Fibroblast of skin of scalp (primary cell): Measurements from ENCODE around the gene VMP1.
"Not testable (repeated sequence)": the region's sequence is repeated elsewhere in the genome, so short reads cannot be mapped to it uniquely, and the experiment has no call there.

Experiments
- DNase-seq: peaks from one replicate; pipeline ENCODE4 v3.0.0-alpha.2; 2013

The VMP1 gene

DNA sequence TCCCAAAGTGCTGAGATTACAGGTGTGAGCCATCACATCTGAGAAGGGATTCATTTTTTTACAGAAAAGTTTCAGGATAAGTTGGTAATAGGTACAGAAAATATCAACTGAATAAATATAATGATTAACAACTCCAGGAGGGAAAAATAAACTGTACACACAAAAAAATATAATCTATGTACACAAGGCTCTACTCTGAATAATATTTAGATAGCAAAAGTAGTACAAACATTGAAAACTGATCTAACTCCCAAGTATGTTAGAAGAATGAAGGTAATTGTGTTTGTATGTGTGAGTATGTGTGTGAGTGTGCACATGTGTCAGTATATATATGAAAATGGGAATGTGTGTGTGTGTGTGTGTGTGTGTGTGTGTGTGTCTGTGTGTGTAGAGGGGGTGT, 164.9 kb downstream of the VMP1 start:
- DNase-seq, result no peak

DNA sequence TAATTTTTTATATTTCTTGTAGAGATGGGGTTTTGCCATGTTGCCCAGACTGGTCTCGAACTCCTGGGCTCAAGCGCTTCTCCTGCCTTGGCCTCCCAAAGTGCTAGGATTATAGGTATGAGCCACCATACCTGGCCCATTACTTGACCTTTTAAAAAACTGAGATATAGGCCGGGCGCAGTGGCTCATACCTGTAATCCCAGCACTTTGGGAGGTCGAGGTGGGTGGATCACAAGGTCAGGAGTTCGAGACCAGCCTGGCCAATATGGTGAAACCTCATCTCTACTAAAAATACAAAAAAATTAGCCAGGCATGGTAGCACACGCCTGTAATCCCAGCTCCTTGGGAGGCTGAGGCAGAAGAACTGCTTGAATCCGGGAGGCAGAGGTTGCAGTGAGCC, 166.0 kb downstream of the VMP1 start:
- DNase-seq, result not testable (repeated sequence)

DNA sequence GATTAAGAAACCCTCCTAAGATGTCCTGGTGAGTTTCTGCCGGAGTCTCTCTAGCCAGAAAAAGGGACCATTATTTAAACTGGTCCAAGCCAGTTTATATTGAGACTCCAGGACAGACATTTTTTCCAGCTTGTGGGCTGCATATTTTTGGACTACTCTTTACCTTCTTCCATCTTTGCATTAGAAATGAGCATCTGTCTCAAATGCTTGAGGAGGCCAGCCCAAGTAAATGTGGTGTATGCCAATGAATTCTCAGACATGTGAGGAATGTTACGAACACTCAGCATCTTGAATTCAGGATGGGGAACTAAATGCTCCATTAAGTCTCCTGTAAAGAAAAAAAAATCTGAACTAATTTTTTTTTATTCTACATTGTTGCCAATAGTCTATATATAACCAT, 166.9 kb downstream of the VMP1 start:
- peak; percentile 3 for DNase-seq

DNA sequence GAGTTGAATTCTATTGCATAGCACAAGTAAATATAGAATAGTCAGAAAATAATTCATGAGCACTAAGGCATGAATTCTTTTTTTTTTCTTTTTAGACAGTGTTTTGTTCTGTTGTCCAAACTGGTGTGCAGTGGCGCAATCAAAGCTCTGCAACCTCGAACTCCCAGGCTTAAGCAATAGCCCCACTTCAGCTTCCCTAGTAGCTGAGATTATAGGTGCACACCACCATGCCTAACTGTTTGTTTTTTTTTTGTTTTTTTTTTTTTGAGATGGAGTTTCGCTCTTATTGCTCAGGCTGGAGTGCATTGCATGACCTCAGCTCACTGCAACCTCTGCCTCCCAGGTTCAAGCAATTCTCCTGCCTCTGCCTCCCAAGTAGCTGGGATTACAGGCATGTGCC, 168.7 kb downstream of the VMP1 start:
- DNase-seq, result no peak

DNA sequence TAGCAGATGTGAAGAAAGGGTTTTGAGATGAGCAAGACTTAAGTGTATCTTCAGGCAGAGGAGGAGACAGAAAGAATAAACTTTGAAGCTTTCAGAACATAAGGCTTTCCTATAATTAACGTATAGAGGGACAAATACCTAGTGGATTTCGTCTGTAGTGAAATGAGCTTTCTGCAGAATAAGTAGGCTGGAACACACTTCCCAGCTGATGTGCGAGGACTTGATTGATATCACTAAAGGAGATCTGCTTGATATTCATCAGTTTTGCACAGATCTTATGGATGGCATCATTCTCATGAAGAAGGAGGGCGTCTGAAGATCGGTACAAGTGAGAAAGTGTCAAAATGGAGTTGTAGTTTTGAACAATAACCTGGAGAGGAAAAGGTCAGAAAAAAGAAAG, 170.5 kb downstream of the VMP1 start:
- DNase-seq, result no peak

DNA sequence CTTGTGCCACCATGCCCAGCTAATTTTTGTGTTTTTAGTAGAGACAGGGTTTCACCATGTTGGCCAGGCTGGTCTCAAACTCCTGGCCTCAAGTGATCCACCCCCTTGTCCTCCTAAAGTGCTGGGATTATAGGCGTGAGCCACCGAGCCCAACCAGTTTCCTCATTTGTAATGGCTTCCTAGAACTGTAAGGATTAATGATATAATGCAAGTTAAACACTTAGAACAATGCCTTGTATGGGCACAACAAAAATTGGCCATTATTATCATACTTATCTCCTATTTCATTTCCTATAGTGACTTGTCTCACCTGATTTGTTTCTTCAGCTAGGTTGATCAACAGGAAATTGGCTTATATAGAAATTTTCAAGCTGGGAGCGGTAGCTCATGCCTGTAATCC, 171.2 kb downstream of the VMP1 start:
- no peak for DNase-seq

DNA sequence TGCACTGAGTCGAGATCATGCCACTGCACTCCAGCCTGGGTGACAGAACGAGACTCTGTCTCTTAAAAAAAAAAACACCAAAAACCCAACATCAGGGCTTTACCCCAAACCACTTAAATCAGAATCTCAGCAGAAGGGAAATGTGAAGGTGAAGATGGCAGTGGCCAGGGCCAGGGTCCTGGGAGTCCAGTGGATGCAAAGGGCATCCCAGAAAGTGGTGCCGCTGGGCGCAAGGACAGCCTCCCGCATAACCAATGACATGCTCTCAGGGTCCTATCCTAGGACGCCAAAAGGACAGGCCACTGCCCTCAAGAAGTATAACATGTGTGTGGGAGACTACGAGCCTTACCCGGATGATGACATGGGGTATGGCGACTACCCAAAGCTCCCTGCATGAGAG, 177.4 kb downstream of the VMP1 start:
- no peak for DNase-seq

DNA sequence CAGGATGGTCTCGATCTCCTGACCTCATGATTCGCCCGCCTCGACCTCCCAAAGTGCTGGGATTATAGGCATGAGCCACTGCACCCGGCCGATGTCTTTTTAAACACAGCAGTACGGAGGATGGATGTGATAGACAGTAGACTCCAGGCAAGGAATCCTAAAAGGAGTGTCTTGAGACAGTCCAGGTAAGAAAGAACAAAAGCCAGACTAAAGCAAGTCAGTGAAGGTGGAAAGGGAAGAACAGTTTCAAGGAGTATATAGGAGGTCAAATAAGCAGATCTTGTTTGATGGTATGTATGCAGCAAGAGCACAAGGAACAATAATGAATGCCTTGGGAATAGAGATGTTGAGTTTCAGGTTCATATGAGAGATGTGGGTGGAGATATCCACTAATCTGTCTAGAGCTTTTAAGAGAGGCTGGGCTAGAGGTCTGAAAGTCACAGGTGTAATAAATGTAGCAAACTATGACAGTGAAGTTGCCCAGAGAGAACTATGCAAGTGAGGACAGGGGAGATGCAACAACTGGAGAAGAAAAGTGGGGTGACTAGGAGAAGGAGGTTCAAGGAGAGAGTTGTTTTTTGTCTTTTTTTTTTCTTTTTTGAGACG, 180.8 kb downstream of the VMP1 start:
- no peak for DNase-seq

DNA sequence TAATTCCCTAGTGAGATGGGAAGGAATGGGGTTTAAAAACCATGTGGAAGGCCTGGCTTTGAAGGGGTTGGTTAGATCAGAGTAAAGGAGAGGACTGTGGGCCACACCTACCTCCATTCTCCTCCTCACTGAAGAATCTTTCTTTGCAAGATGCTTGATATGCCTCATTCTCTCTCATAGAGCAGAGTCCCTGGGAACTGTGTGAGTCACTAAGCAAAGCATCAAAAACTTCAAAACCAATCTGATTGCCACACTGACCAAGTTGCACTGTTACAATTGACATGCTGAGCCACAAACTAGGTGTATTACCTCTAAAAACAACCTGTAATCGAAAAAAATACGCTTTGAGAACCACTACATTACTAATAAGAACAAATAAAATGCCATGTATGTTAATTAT, 183.3 kb downstream of the VMP1 start:
- DNase-seq, result peak; percentile 16
